ENCODE measurements around the gene GARIN5A.

Gene GARIN5A

GRCh38 chr19:50508843-50509190, 32.2 kb upstream of the GARIN5A start:
- DNase-seq (ENCODE audit: low read depth) = no peak

- DNase-seq (ENCODE audit: low read depth) = no peak
Measured at GRCh38 chr19:50507376-50507775, 30.7 kb upstream of the GARIN5A start.

GRCh38 chr19:50506700-50507099, 30.1 kb upstream of the GARIN5A start:
- DNase-seq (ENCODE audit: low read depth) = no peak

GRCh38 chr19:50505856-50506611, 29.4 kb upstream of the GARIN5A start:
- DNase-seq (ENCODE audit: low read depth) = no peak

- DNase-seq (ENCODE audit: low read depth) = no peak
Measured at GRCh38 chr19:50501568-50502475, 25.2 kb upstream of the GARIN5A start.

- DNase-seq (ENCODE audit: low read depth) = no peak
Measured at GRCh38 chr19:50501186-50501567, 24.5 kb upstream of the GARIN5A start.

GRCh38 chr19:50500753-50501151, 24.1 kb upstream of the GARIN5A start:
- DNase-seq (ENCODE audit: low read depth) = no peak

- no peak for DNase-seq (ENCODE audit: low read depth)
Measured at GRCh38 chr19:50500060-50500752, 23.6 kb upstream of the GARIN5A start.

- DNase-seq (ENCODE audit: low read depth) = no peak
Measured at GRCh38 chr19:50498219-50499056, 21.8 kb upstream of the GARIN5A start.

- DNase-seq (ENCODE audit: low read depth) = no peak
Measured at GRCh38 chr19:50497022-50497405, 20.4 kb upstream of the GARIN5A start.

- DNase-seq (ENCODE audit: low read depth) = no peak
Measured at GRCh38 chr19:50496189-50497021, 19.8 kb upstream of the GARIN5A start.

- no peak for DNase-seq (ENCODE audit: low read depth)
Measured at GRCh38 chr19:50495020-50495531, 18.4 kb upstream of the GARIN5A start.

GRCh38 chr19:50494186-50495019, 17.8 kb upstream of the GARIN5A start:
- no peak for DNase-seq (ENCODE audit: low read depth)

GRCh38 chr19:50493171-50493570, 16.5 kb upstream of the GARIN5A start:
- DNase-seq (ENCODE audit: low read depth) = no peak

- DNase-seq (ENCODE audit: low read depth) = no peak
Measured at GRCh38 chr19:50492303-50493052, 15.8 kb upstream of the GARIN5A start.

- no peak for DNase-seq (ENCODE audit: low read depth)
Measured at GRCh38 chr19:50490991-50491472, 14.4 kb upstream of the GARIN5A start.

GRCh38 chr19:50490411-50490811, 13.8 kb upstream of the GARIN5A start:
- no peak for DNase-seq (ENCODE audit: low read depth)

GRCh38 chr19:50489461-50490011, 12.9 kb upstream of the GARIN5A start:
- no peak for DNase-seq (ENCODE audit: low read depth)
